Body of pancreas (tissue), 4 donors: Measurements from ENCODE around the gene KBTBD12.

Experiments
- CTCF ChIP-seq, 7 experiments: fragments of 450-650 bp in 4 of 7; fragments of 200-600 bp in 3 of 7; sonication (generic) in 3 of 7; IDR thresholded peaks; one replicate each; pipeline ENCODE4 v1.5.1; 2016 to 2019; ENCODE audit warnings: antibody characterized with exemption in 7 of 7
- POLR2A ChIP-seq, 3 donors: fragments of 450-650 bp; IDR thresholded peaks; one replicate each; pipeline ENCODE4 v1.6.1; 2016; ENCODE audit warnings: antibody characterized with exemption in 3 of 3, mild to moderate bottlenecking in 2 of 3

GRCh38 chr3:127988770-127989557, 73.9 kb downstream of the KBTBD12 start:
- TF ChIP-seq POLR2A (IDR thresholded peaks at IDR 0.05) (no peak), CTCF (IDR thresholded peaks at IDR 0.05) (no peak)
